ENCODE data around the gene COL27A1.

- TF ChIP-seq CTCF (IDR thresholded peaks at IDR 0.05; ENCODE audit: low read depth, low read length) = no peak
- no peak for TF ChIP-seq MAX (IDR thresholded peaks at IDR 0.05; ENCODE audit: low read depth, low read length)
- no peak for TF ChIP-seq POLR2A (IDR thresholded peaks at IDR 0.05; ENCODE audit: extremely low read depth, insufficient read length)
- TF ChIP-seq MYC (IDR thresholded peaks at IDR 0.05; ENCODE audit: low read depth, low read length) = no peak
These were observed 133.8 kb downstream of the COL27A1 start for GRCh38 chr9:114289106-114289505.

Measured in NB4 (cell line).